Right renal cortex interstitium (tissue), 3 donors: ENCODE measurements around the gene SBK1. TPM values are rescaled to one million over a fixed set of nuclear protein-coding genes. Genes with fewer than 3 reads are reported as not detected.
A peak's percentile ranks its signal among the peaks of the same experiment; 100 is the strongest.
"Not testable (repeated sequence)": the region's sequence is repeated elsewhere in the genome, so short reads cannot be mapped to it uniquely, and the experiment has no call there.

Experiments used
- DNase-seq, 3 donors: peaks; one replicate each; pipeline ENCODE4 v3.0.0-alpha.2; 2013; ENCODE audit warnings: low read depth in 3 of 3, low spot score in 2 of 3
- polyA plus RNA-seq, 3 donors: library from polyadenylated mRNA; unstranded; fragments of 120-200 nt; gene quantifications; one replicate each; pipeline ENCODE4 v1.2.1, GENCODE V29; 2013; ENCODE audit not compliant: insufficient read length in 3 of 3

Gene SBK1
- polyA plus RNA-seq: 10 to 100 TPM; 14.1 to 15.4 (median 14.2) TPM

DNA sequence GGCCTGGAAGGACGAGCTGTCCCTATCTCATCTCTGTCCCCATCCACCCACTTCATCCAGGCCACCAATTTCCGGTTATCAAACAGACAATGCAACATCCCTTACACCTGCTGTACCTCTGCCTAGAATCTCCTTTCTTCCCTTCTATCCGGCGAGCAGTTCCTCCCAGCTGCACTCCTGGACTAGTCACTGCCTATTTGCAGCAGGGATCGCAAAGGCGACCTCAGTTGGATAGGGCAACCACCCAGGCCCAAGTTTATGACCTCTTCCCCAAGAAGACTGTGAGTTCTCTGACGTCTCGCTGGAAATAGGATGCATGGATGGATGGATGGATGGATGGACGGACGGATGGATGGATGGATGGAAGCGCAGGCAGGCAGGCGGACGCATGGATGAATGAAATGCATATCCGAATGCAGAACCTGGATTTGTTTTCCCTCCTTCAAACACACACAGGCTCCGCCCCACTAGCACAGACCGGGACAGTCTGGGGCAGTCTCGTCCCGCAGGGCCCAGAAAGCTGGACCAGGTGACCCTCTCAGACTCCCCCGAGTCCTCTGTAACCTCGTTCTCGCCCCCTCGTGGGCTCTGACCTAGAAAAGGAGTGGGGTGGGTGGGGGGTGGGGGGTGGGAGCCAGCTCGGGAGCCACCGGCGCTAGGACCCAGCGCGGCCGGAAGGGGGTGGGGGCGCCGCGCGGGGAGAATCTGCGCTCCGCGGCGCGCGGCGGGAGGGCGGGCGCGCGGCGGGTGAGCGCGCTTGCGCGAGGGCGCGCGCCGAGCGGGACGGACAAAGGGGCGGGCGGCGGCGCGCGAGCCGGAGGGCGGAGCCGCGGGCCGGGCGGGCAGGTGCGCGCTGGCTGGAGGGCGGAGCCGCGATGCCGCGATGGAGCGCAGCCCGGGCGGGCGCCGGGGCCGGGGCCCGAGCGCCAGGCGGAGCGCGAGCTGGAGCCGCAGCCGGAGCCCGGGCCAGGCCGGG, at the start of gene SBK1:
SBK1 (plus strand) TSS at position 875 of the 976 bp plus-strand sequence. CDS start 24,867 bp downstream, outside the sequence.
- DNase-seq: peak in 1 of 3 donors; percentile 63

GRCh38 chr16:28249483-28249882, 42.8 kb upstream of the SBK1 start:
- not testable (repeated sequence) for DNase-seq

- DNase-seq: no peak
These were observed 41.3 kb upstream of the SBK1 start for GRCh38 chr16:28250999-28251398.

DNA sequence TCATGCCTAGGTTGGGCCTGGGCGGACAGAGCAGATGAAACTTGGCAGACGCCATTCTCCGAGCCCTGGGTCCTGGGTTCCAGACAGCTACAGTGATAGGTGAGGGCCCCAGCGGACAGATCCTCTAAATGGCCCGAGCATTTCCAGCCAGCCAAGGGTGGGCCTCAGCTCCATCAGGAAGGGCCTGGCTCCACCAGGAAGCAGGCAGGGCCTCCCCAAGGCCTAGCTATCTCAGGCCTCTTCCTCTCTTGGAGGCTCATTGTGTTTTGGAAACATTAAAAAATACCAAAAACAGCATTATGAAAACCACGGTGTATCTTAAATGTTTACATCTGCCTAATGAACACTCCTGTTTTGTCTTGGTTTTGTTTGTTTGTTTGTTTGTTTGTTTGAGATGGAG, 38.2 kb upstream of the SBK1 start:
- DNase-seq: no peak

- DNase-seq: no peak
These were observed 36.5 kb upstream of the SBK1 start for GRCh38 chr16:28255838-28256237.

- no peak for DNase-seq
These were observed 35.1 kb upstream of the SBK1 start for GRCh38 chr16:28257256-28257655.

- no peak for DNase-seq
These were observed 33.8 kb upstream of the SBK1 start for GRCh38 chr16:28258567-28258966.

DNA sequence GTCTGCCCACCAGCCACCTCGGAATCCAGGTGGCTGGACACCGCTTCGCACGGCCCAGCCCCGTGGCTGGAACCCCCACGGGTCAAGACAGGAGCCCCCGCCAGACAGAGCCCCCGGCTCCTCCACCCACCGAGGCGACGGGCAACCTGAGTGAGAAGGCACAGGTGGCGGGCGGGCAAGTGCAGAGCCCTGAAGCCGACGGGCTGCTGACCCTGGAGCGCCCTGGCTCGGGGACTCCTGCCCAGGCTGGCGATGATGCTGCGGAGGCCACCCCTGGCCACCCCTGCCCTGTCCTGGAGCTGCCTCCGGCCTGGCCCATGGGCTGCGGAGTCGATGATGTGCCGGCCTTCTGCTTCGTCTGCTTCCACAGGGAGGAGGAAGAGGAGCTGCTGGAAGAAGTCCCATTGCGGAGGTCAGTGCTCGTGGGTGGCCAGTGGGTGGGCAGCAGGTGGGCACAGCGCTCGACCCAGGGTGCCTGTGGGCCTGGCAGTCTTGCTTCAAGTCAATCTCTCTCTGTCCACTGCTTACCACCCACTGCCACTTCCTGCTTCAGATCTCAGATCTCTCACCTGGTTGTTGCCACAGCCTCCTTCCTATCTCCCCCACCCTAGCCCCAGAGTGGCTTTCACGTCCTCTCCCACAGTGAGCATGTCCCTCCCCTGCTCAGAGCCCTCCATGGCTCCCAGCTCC, 33.1 kb upstream of the SBK1 start:
- no peak for DNase-seq

GRCh38 chr16:28259781-28260150, 32.6 kb upstream of the SBK1 start:
- DNase-seq: no peak

GRCh38 chr16:28260193-28260592, 32.1 kb upstream of the SBK1 start:
- DNase-seq: no peak

DNA sequence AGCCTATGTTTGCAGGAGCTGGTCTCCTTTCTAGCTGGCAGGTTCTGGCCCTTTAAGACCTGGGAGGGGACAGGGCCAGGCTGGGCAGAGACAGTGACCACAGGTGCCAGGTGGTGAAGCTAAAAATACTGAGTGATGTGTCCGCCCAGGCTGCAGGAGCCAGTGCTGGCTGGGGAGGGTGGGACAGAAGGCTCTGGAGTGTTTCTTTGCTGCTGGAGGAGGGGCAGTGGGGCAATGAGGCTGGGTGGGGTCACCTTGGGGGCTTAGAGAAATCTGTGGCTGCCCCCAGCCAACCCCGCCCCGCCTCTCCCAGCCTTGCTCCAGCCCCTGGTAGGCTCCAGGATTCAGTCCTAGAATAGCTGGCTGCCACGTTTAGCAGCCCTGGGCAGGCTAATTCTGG, 30.4 kb upstream of the SBK1 start:
- DNase-seq: no peak

GRCh38 chr16:28263305-28263704, 29.0 kb upstream of the SBK1 start:
- DNase-seq: no peak

- peak; percentile 16 to 66 (median 39) for DNase-seq
These were observed 27.7 kb upstream of the SBK1 start for GRCh38 chr16:28264656-28265055.

DNA sequence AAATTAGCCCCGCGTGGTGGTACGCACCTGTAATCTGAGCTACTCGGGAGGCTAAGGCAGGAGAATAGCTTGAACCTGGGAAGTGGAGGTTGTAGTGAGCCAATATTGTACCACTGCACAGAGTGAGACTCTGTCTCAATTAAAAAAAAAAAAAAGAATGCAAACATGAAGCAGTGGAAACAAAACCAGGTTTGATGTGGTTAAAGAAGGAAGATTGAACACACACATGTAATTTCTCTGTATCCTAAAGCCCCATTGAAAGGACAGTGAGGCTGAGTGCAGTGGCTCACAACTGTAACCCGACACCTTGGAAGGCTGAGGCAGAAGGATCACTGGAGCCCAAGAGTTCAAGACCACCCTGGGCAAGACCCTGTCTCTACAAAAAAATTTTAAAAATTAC, 26.5 kb upstream of the SBK1 start:
- DNase-seq: no peak

GRCh38 chr16:28267356-28267755, 25.0 kb upstream of the SBK1 start:
- DNase-seq: no peak

- DNase-seq: no peak
These were observed 18.8 kb upstream of the SBK1 start for GRCh38 chr16:28273511-28273910.

DNA sequence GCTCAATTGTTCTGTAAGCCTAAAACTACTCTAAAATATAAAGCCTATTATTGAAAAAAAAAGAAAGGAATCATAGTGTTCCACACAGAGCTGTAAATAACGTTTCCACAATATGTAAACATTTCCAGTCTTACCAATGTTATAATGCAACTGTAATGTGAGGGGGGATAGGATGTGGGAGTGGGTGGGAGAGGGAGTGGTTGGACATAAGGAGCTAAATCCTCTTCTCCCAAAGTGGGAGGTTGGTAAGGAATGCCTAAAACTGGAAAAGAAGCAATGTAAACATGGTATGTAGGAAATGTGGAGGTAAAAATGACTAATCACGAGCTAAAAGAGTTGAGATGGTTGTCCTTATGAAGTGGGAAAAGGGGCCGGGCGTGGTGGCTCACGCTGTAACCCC, 17.6 kb upstream of the SBK1 start:
- no peak for DNase-seq

- no peak for DNase-seq
These were observed 16.0 kb upstream of the SBK1 start for GRCh38 chr16:28276301-28276700.

GRCh38 chr16:28277537-28278388, 14.6 kb upstream of the SBK1 start:
- DNase-seq: peak in 2 of 3 donors; percentile 65 to 74

GRCh38 chr16:28279006-28279405, 13.3 kb upstream of the SBK1 start:
- DNase-seq: no peak
